Neural progenitor cell (in vitro differentiated cells): Measurements from ENCODE around the gene ASB13. TPM values are rescaled to one million over a fixed set of nuclear protein-coding genes. Genes with fewer than 3 reads are reported as not detected.

ENCODE experiments used
- DNase-seq: peaks from one replicate; pipeline ENCODE4 v3.0.0-alpha.2; 2016; ENCODE audit warnings: low spot score
- H2AFZ ChIP-seq: fragments of 200-600 bp; sonication (generic); replicated peaks from 2 replicates; pipeline ENCODE4 v1.6.1; 2016; ENCODE audit warnings: antibody characterized with exemption
- H3F3A ChIP-seq: fragments of 200-600 bp; sonication (generic); 2 replicates; pipeline ENCODE4 v1.6.1; 2016; ENCODE audit warnings: antibody characterized with exemption, low read depth
- H3K27ac ChIP-seq: fragments of 200-600 bp; sonication (generic); 2 replicates; pipeline ENCODE4 v1.5.1; 2016; ENCODE audit warnings: mild to moderate bottlenecking
- H3K27me3 ChIP-seq: fragments of 200-600 bp; sonication (generic); 2 replicates; pipeline ENCODE4 v1.6.1; 2016; ENCODE audit warnings: mild to moderate bottlenecking, moderate library complexity
- H3K36me3 ChIP-seq: fragments of 200-600 bp; sonication (generic); 2 replicates; pipeline ENCODE4 v1.5.1; 2016
- H3K4me1 ChIP-seq: fragments of 200-600 bp; sonication (generic); 2 replicates; pipeline ENCODE4 v1.6.1; 2016; ENCODE audit warnings: mixed run types
- H3K4me2 ChIP-seq: fragments of 200-600 bp; sonication (generic); 2 replicates; pipeline ENCODE4 v1.6.1; 2016
- H3K4me3 ChIP-seq: fragments of 200-600 bp; sonication (generic); 2 replicates; pipeline ENCODE4 v1.5.1; 2016
- H3K79me2 ChIP-seq: fragments of 200-600 bp; sonication (generic); 2 replicates; pipeline ENCODE4 v1.6.1; 2016; ENCODE audit warnings: low read depth
- H3K9ac ChIP-seq: fragments of 200-600 bp; sonication (generic); 2 replicates; pipeline ENCODE4 v1.6.1; 2016
- H3K9me3 ChIP-seq: fragments of 200-600 bp; sonication (generic); 2 replicates; pipeline ENCODE4 v1.5.1; 2016; ENCODE audit warnings: low read depth
- H4K20me1 ChIP-seq: fragments of 200-600 bp; sonication (generic); 2 replicates; pipeline ENCODE4 v1.6.1; 2016; ENCODE audit warnings: low read depth
- H3K27ac Mint-ChIP-seq: 3 replicates; pipeline ENCODE4 v1.8.0; 2021; ENCODE audit warnings: mixed read lengths
- H3K27me3 Mint-ChIP-seq: 2 replicates; pipeline ENCODE4 v1.8.0; 2022; ENCODE audit warnings: low read depth, mild to moderate bottlenecking, inconsistent platforms, moderate library complexity, mixed read lengths; ENCODE audit not compliant: insufficient read depth
- H3K36me3 Mint-ChIP-seq: 3 replicates; pipeline ENCODE4 v1.8.0; 2021; ENCODE audit warnings: mixed read lengths
- H3K4me1 Mint-ChIP-seq: 3 replicates; pipeline ENCODE4 v1.8.0; 2021; ENCODE audit warnings: mixed read lengths
- H3K4me3 Mint-ChIP-seq: 3 replicates; pipeline ENCODE4 v1.8.0; 2021; ENCODE audit warnings: mild to moderate bottlenecking, moderate library complexity, mixed read lengths
- H3K9me3 Mint-ChIP-seq: 3 replicates; pipeline ENCODE4 v1.8.0; 2020; ENCODE audit warnings: mixed read lengths
- CTCF ChIP-seq: fragments of 200-600 bp; sonication (generic); IDR thresholded peaks from 2 replicates; pipeline ENCODE4 v1.5.1; 2017; ENCODE audit warnings: antibody characterized with exemption, mild to moderate bottlenecking
- EZH2 ChIP-seq: fragments of 200-600 bp; sonication (generic); IDR thresholded peaks from 2 replicates; pipeline ENCODE4 v1.6.1; 2017; ENCODE audit warnings: antibody characterized with exemption, mild to moderate bottlenecking, moderate library complexity
- EZH2phosphoT487 ChIP-seq: fragments of 200-600 bp; sonication (generic); IDR thresholded peaks from 2 replicates; pipeline ENCODE4 v1.6.1; 2017; ENCODE audit warnings: antibody characterized with exemption
- small RNA-seq: library from RNA; depleted of rRNA; stranded (forward); fragments of <200 nt; gene quantifications from one replicate; pipeline ENCODE3, GENCODE V24; 2015
- total RNA-seq: library from RNA; depleted of rRNA; stranded (reverse); fragments of >200 nt; gene quantifications from 2 replicates; pipeline ENCODE4 v1.2.3, GENCODE V29; 2015; ENCODE audit warnings: low replicate concordance

ASB13 gene
- total RNA-seq, 1 donor from 2014 or later: 15.0 TPM

- Histone ChIP-seq H4K20me1 (no peaks in the 10 kb centered on the region), H3K4me2 (no peak overlapping the region), H3F3A (peaks cover 17% of the 10 kb centered on the region), H3K27ac (no peak overlapping the region), H3K4me1 (peaks cover 53% of the 10 kb centered on the region), H3K9ac (no peak overlapping the region), H2AFZ (no peak overlapping the region), H3K4me3 (no peak overlapping the region), H3K36me3 (no peaks in the 10 kb centered on the region), H3K27me3 (no peaks in the 10 kb centered on the region), H3K79me2 (no peaks in the 10 kb centered on the region), H3K9me3 (no peaks in the 10 kb centered on the region)
- no peaks in the 10 kb centered on the region for H3K9me3 Mint-ChIP-seq
- no peak overlapping the region for H3K4me3 Mint-ChIP-seq
- DNase-seq: no peak
- TF ChIP-seq CTCF (no peak), EZH2 (no peak), EZH2phosphoT487 (no peak)
- peak overlapping the region; percentile 76 for H3K27ac Mint-ChIP-seq
- no peaks in the 10 kb centered on the region for H3K36me3 Mint-ChIP-seq
- peaks cover 79% of the 10 kb centered on the region for H3K4me1 Mint-ChIP-seq
- H3K27me3 Mint-ChIP-seq: peaks cover 8% of the 10 kb centered on the region
Measured at GRCh38 chr10:5589011-5589660, 77.3 kb downstream of the ASB13 start.

Small RNA genes lying within 50 kb of the gene (small RNA-seq; reads per million reads assigned to genes)
- gene AL365356.2 (not detected), gene RN7SL445P (not detected)

Other genes with a start within 250 kb of the ASB13 start
- not detected in 2 replicates for gene CALML5, start 167.0 kb downstream of the ASB13 start, total RNA-seq
- gene CALML3, start 141.6 kb downstream of the ASB13 start, total RNA-seq: not detected in 2 replicates
- 32.7 and 39.0 TPM in 2 replicates for gene TASOR2, start 18.2 kb upstream of the ASB13 start, total RNA-seq
- gene GDI2, start 146.8 kb upstream of the ASB13 start, total RNA-seq: 492 and 592 TPM in 2 replicates
- 5.9 and 18.1 TPM in 2 replicates for gene ANKRD16, start 223.3 kb upstream of the ASB13 start, total RNA-seq
- gene FBH1, start 223.6 kb upstream of the ASB13 start, total RNA-seq: 37.7 and 59.6 TPM in 2 replicates